Neural cell (in vitro differentiated cells): Measurements from ENCODE around the gene RNF227.

Experiments
- EP300 ChIP-seq: fragments of 450-650 bp; conservative IDR thresholded peaks from 2 replicates; pipeline ENCODE4 v1.6.1; 2014; ENCODE audit warnings: antibody characterized with exemption, mild to moderate bottlenecking, moderate library complexity; ENCODE audit not compliant: poor library complexity, severe bottlenecking
- EZH2 ChIP-seq: fragments of 200-600, 300-800 bp; shearing (Covaris generic), sonication (generic); IDR thresholded peaks from 2 replicates; pipeline ENCODE4 v1.6.1; 2014; ENCODE audit warnings: antibody characterized with exemption, low read length, borderline replicate concordance, mild to moderate bottlenecking; ENCODE audit not compliant: insufficient read depth, poor library complexity, severe bottlenecking
- MXI1 ChIP-seq: fragments of 450-650 bp; conservative IDR thresholded peaks from 2 replicates; pipeline ENCODE4 v1.6.1; 2014; ENCODE audit warnings: antibody characterized with exemption, mild to moderate bottlenecking; ENCODE audit not compliant: poor library complexity, severe bottlenecking
- POLR2AphosphoS5 ChIP-seq: IDR thresholded peaks from 2 replicates; pipeline ENCODE4 v1.6.1; 2012
- RAD21 ChIP-seq: fragments of 450-650 bp; conservative IDR thresholded peaks from 2 replicates; pipeline ENCODE4 v1.6.1; 2014; ENCODE audit warnings: antibody characterized with exemption, mild to moderate bottlenecking, moderate library complexity
- REST ChIP-seq: IDR thresholded peaks from 2 replicates; pipeline ENCODE4 v1.6.1; 2012; ENCODE audit warnings: borderline replicate concordance
- SMC3 ChIP-seq: fragments of 450-650 bp; conservative IDR thresholded peaks from 2 replicates; pipeline ENCODE4 v1.6.1; 2014; ENCODE audit warnings: antibody characterized with exemption, mild to moderate bottlenecking, moderate library complexity; ENCODE audit not compliant: poor library complexity
- TAF1 ChIP-seq: IDR thresholded peaks from 2 replicates; pipeline ENCODE4 v1.6.1; 2012; ENCODE audit warnings: low read depth
- TF ChIP-seq, protein P1 (sequence below): fragments of 450-650 bp; IDR thresholded peaks from 2 replicates; pipeline ENCODE4 v1.5.1; 2014; ENCODE audit warnings: antibody characterized with exemption, mild to moderate bottlenecking, moderate library complexity; ENCODE audit not compliant: poor library complexity, severe bottlenecking

GRCh38 chr17:7887482-7888183, 28.5 kb downstream of the RNF227 start:
- TF ChIP-seq RAD21 (no peak), TAF1 (peak; percentile 7), EP300 (peak; percentile 51), POLR2AphosphoS5 (peak; percentile 72), REST (no peak), EZH2 (no peak), SMC3 (no peak), MXI1 (peak; percentile 62)
- TF ChIP-seq, protein P1, sequence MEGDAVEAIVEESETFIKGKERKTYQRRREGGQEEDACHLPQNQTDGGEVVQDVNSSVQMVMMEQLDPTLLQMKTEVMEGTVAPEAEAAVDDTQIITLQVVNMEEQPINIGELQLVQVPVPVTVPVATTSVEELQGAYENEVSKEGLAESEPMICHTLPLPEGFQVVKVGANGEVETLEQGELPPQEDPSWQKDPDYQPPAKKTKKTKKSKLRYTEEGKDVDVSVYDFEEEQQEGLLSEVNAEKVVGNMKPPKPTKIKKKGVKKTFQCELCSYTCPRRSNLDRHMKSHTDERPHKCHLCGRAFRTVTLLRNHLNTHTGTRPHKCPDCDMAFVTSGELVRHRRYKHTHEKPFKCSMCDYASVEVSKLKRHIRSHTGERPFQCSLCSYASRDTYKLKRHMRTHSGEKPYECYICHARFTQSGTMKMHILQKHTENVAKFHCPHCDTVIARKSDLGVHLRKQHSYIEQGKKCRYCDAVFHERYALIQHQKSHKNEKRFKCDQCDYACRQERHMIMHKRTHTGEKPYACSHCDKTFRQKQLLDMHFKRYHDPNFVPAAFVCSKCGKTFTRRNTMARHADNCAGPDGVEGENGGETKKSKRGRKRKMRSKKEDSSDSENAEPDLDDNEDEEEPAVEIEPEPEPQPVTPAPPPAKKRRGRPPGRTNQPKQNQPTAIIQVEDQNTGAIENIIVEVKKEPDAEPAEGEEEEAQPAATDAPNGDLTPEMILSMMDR, result no peak
